Mucosa of descending colon (tissue), 3 donors: ENCODE data around the gene RABEP2. TPM values are rescaled to one million over a fixed set of nuclear protein-coding genes. Genes with fewer than 3 reads are reported as not detected.
"Not testable (repeated sequence)": the region's sequence is repeated elsewhere in the genome, so short reads cannot be mapped to it uniquely, and the experiment has no call there.

Source experiments
- ATAC-seq: fragments of 200-7000 bp; cut with Tn5 transposase; one replicate; pipeline ENCODE4 v1.9.1; 2020; ENCODE audit warnings: mild to moderate bottlenecking, moderate library complexity
- DNase-seq, 3 donors: peaks; one replicate each; pipeline ENCODE4 v3.0.0-alpha.2; 2020
- H3K36me3 ChIP-seq: fragments of 200-600 bp; one replicate; pipeline ENCODE4 v1.8.0; 2021; ENCODE audit warnings: low read depth, mild to moderate bottlenecking
- H3K4me1 ChIP-seq: fragments of 200-600 bp; one replicate; pipeline ENCODE4 v1.8.0; 2021; ENCODE audit warnings: low read depth, mild to moderate bottlenecking
- H3K4me3 ChIP-seq: fragments of 200-600 bp; one replicate; pipeline ENCODE4 v1.8.0; 2021; ENCODE audit warnings: mild to moderate bottlenecking
- H3K9me3 ChIP-seq: fragments of 200-600 bp; one replicate; pipeline ENCODE4 v1.8.0; 2021; ENCODE audit warnings: mild to moderate bottlenecking
- intact Hi-C, 2 donors: fragments of 100-400 bp; cut with DNase I in 1 of 2; cut with micrococcal nuclease in 1 of 2; formaldehyde crosslinking; loops; one replicate each; pipeline versions ENCODE4 v1.11.0 to v1.11.1; 2022; cut with DNase I, micrococcal nuclease
- long read RNA-seq, 2 donors: library from polyadenylated mRNA; unstranded; transcript quantifications; one replicate each; pipeline ENCODE4 v2.0.0, GENCODE V29; 2019 to 2021
- total RNA-seq, 3 donors: library from RNA; stranded (reverse); fragmentation: NEBNext Ultra II Directional in 2 of 3; extraction: Animal tissue kit (Norgen Biotek cat#: 25700) in 2 of 3; gene quantifications; one replicate each; pipeline versions ENCODE4 v1.2.1 to v1.2.4, GENCODE V29; 2021 to 2023
- TF ChIP-seq, protein P1 (sequence below): fragments of 200-600 bp; IDR thresholded peaks from one replicate; pipeline ENCODE4 v1.8.0; 2022; ENCODE audit warnings: antibody characterized with exemption, mild to moderate bottlenecking
- donor health status: DM: no; HTN: no; CAD: no; lungs with moderate emphysema.
- donor health status: DM: no; HTN: no; CAD: no.
- donor health status: DM: no; HTN: yes; CAD: no.

The RABEP2 gene, protein sequence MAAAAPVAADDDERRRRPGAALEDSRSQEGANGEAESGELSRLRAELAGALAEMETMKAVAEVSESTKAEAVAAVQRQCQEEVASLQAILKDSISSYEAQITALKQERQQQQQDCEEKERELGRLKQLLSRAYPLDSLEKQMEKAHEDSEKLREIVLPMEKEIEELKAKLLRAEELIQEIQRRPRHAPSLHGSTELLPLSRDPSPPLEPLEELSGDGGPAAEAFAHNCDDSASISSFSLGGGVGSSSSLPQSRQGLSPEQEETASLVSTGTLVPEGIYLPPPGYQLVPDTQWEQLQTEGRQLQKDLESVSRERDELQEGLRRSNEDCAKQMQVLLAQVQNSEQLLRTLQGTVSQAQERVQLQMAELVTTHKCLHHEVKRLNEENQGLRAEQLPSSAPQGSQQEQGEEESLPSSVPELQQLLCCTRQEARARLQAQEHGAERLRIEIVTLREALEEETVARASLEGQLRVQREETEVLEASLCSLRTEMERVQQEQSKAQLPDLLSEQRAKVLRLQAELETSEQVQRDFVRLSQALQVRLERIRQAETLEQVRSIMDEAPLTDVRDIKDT
- 10 to 100 TPM; 35.1 to 43.2 (median 35.7) TPM for total RNA-seq
- long read RNA-seq, donor 1, partial matches to known transcripts: 1 of 7 reads
- long read RNA-seq, donor 1, other reads (novel, unspliced or antisense): 5 of 7 reads
- long read RNA-seq, donor 2, partial matches to known transcripts: 0 of 3 reads
- long read RNA-seq, donor 2, other reads (novel, unspliced or antisense): 3 of 3 reads

DNA sequence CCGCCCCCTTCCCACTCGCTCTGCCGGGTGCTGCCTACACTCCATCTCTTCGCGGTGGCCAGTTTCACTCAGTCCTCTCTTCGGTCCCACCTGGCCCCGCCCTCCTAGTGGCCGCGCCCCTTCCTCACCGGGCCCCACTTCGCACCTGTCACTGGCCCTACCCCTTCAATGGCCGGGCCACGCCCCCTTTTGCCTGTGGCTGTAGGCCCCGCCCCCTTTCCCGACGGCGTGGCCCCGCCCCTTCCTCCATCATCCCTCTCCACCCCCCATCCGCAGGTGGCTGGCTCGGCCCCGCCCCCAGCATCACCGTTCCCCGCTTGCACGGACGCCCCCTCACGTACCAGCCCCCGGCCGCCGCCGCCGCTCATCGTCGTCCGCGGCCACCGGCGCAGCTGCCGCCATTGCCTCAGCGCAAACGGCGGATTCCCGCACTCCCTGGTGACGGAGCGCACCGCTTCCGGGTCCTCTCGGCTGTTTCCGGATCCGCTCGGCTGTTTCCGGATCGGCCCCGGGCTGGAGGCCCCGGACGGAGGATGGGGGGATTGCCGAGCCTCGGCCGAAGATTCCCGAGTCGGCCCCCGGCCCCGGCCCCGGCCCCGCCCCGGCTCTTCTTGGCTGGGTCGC is at the start of gene RABEP2:
TSS of gene RABEP2 (minus strand) at position 477 of the 624 bp plus-strand sequence. CDS start at position 402, 75 bp downstream.
- intact Hi-C loops: no loop called here
- TF ChIP-seq, protein P1, sequence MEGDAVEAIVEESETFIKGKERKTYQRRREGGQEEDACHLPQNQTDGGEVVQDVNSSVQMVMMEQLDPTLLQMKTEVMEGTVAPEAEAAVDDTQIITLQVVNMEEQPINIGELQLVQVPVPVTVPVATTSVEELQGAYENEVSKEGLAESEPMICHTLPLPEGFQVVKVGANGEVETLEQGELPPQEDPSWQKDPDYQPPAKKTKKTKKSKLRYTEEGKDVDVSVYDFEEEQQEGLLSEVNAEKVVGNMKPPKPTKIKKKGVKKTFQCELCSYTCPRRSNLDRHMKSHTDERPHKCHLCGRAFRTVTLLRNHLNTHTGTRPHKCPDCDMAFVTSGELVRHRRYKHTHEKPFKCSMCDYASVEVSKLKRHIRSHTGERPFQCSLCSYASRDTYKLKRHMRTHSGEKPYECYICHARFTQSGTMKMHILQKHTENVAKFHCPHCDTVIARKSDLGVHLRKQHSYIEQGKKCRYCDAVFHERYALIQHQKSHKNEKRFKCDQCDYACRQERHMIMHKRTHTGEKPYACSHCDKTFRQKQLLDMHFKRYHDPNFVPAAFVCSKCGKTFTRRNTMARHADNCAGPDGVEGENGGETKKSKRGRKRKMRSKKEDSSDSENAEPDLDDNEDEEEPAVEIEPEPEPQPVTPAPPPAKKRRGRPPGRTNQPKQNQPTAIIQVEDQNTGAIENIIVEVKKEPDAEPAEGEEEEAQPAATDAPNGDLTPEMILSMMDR: no peak
- Histone ChIP-seq H3K36me3 (no peaks in the 10 kb centered on the region), H3K4me1 (peaks cover 6% of the 10 kb centered on the region), H3K9me3 (no peaks in the 10 kb centered on the region), H3K4me3 (peak within 1 kb of the TSS; percentile 55)
- DNase-seq (peak; percentile 98 to 99 (median 99)), ATAC-seq (peak; percentile 90)

DNA sequence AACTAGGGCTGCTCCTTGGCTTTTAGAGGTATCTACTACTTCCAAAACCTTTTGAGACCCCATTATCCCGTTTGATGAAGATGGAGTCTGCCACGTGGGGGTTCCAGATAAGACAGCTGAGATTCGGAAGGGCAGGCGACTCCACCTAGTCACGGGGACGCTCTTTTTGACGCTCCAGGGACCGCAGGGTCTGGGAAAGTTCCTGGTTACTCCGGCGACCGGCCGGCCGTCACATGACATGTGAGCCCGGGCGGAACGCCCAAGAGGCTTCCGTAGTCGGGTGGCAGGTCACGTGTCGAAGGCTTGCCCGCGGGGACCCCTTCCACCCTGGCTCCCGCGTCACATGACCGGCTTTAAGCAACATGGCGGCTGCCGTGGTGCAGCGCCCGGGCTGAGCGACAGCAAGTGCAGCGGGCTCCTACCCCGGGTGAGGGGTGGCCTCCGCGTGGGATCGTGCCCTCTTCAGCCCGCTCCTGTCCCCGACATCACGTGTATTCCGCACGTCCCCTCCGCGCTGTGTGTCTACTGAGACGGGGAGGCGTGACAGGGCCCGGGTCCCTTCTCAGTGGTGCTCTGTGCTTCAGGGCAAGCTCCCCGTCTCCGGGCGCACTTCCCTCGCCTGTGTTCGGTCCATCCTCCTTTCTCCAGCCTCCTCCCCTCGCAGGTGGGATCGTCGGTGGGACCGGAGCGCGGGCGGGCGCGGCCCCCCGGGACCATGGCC is 49.6 kb upstream of the RABEP2 start, which contains the start of gene SPNS1:
TSS of gene SPNS1 (plus strand) at position 342 of the 721 bp plus-strand sequence. CDS start at position 716, 374 bp downstream.
- Histone ChIP-seq H3K36me3 (no peaks in the 10 kb centered on the region), H3K4me1 (peaks cover 12% of the 10 kb centered on the region), H3K4me3 (peak within 1 kb of the TSS; percentile 56), H3K9me3 (no peaks in the 10 kb centered on the region)
- TF ChIP-seq, protein P1: no peak
- intact Hi-C loops: no loop called here
- ATAC-seq (peak; percentile 97), DNase-seq (peak; percentile 98 to 99 (median 99))

DNA sequence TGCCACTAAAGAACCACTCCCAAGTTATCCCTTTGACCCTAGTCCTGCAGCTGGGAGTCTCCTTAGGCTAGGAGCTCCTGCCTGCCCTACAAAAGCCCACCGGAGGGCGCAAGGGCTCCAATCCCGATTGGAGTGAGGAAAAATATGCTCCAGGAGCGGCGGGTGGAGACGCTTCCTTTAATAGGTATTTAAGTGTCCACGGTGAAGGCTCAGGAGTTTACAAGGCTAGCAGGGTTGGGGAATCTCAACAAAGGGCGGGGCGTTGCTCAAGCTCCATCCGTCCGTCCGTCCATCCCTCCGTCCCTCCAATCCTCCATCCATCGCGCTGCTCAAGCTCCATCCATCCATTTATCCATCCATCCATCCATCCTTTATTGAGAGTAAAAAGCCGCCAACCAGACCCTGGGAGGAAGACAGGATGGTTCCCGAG is 49.0 kb upstream of the RABEP2 start:
- no peaks in the 10 kb centered on the region for H3K9me3 ChIP-seq
- DNase-seq (peak in 2 of 3 donors; percentile 55 to 69), ATAC-seq (peak; percentile 56)
- H3K4me1 ChIP-seq: peaks cover 12% of the 10 kb centered on the region
- no peaks in the 10 kb centered on the region for H3K36me3 ChIP-seq
- peak overlapping the region; percentile 56 for H3K4me3 ChIP-seq
- intact Hi-C loops: no loop called here
- TF ChIP-seq, protein P1: peak; percentile 10

DNA sequence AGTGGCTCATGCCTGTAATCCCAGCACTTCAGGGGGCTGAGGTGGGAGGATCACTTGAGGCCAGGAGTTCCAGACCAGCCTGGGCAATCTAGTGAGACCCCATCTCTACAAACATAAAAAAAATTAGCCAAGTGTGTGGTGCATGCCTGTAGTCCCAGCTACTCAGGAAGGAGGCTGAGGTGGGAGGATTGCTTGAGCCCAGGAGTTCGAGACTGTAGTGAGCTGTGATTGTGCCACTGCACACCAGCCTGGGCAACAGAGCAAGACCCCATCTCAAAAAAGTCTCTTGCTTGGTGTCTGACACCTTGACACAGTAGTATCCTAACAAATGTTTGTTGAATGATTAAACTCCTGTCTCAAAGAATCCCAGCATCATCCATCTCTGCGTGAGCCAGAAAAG is 44.7 kb upstream of the RABEP2 start:
- intact Hi-C loops, DNase-seq, H3K36me3 ChIP-seq, H3K9me3 ChIP-seq, H3K4me1 ChIP-seq, H3K4me3 ChIP-seq, ATAC-seq: not testable (repeated sequence)

DNA sequence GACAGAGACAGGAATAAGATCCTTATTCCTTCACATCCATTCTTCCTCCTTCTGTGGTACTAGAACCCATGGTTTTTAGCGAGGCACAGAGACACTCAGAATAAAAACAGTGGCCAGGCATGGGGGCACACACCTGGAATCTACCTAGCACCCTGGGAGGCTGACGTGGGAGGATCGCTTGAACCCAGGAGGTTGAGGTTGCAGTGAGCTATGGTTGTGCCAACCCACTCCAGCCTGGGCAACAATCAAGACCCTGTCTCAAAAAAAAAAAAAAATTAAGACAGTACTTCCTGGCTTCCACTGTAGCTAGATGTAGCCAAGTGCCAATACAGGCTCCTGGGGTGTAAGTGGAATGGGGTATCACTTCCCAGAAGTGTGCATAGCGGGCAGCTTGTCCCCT is 42.1 kb upstream of the RABEP2 start:
- intact Hi-C loops: no loop called here
- TF ChIP-seq, protein P1: no peak
- H3K4me1 ChIP-seq: no peaks in the 10 kb centered on the region
- DNase-seq (no peak), ATAC-seq (no peak)
- no peaks in the 10 kb centered on the region for H3K36me3 ChIP-seq
- no peaks in the 10 kb centered on the region for H3K9me3 ChIP-seq
- no peak overlapping the region for H3K4me3 ChIP-seq
